HepG2 (cell line): ENCODE results near the gene FITM1. TPM values are rescaled to one million over a fixed set of nuclear protein-coding genes. Genes with fewer than 3 reads are reported as not detected.

Source experiments
- BCL3 ChIP-seq: sonication (generic); formaldehyde crosslinking; IDR thresholded peaks from 2 replicates; pipeline ENCODE4 v1.5.1; 2020; ENCODE audit warnings: mild to moderate bottlenecking, missing genetic modification reagents, moderate library complexity
- DBP ChIP-seq: sonication (generic); formaldehyde crosslinking; IDR thresholded peaks from 2 replicates; pipeline ENCODE4 v1.4.0; 2020; ENCODE audit warnings: missing genetic modification reagents; ENCODE audit errors: not compliant biosample characterization
- FOXO4 ChIP-seq: sonication (generic); formaldehyde crosslinking; conservative IDR thresholded peaks from 2 replicates; pipeline ENCODE4 v1.8.1; 2023; ENCODE audit warnings: missing genetic modification reagents
- GATAD1 ChIP-seq: IDR thresholded peaks from 2 replicates; pipeline ENCODE4 v1.6.1; 2016; ENCODE audit warnings: missing genetic modification reagents, missing compliant biosample characterization
- IRX3 ChIP-seq: sonication (generic); formaldehyde crosslinking; IDR thresholded peaks from 2 replicates; pipeline ENCODE4 v1.8.1; 2023; ENCODE audit warnings: mild to moderate bottlenecking, low read depth, missing genetic modification reagents, borderline replicate concordance
- KDM2A ChIP-seq: sonication (generic); formaldehyde crosslinking; IDR thresholded peaks from 2 replicates; pipeline ENCODE4 v1.4.0; 2020; ENCODE audit warnings: low read depth, missing genetic modification reagents, borderline replicate concordance
- MAFK ChIP-seq, 2 experiments: IDR thresholded peaks in 1 of 2; conservative IDR thresholded peaks in 1 of 2; 2 replicates each; pipeline ENCODE4 v1.6.1; 2011; ENCODE audit warnings: improper control_type of control experiment in 2 of 2, low read length in 2 of 2
- MYC ChIP-seq: sonication (generic); formaldehyde crosslinking; IDR thresholded peaks from 2 replicates; pipeline ENCODE4 v1.9.0; 2021; ENCODE audit warnings: missing genetic modification reagents, borderline replicate concordance
- NFATC3 ChIP-seq: sonication (generic); formaldehyde crosslinking; IDR thresholded peaks from 2 replicates; pipeline ENCODE4 v1.5.1; 2020; ENCODE audit warnings: mild to moderate bottlenecking, missing genetic modification reagents
- NPAS2 ChIP-seq: sonication (generic); formaldehyde crosslinking; IDR thresholded peaks from 2 replicates; pipeline ENCODE4 v1.8.0; 2022; ENCODE audit warnings: mild to moderate bottlenecking, missing genetic modification reagents, borderline replicate concordance
- PHF5A ChIP-seq: IDR thresholded peaks from one replicate; pipeline ENCODE4 v1.6.1; 2018; ENCODE audit warnings: low read depth, missing genetic modification reagents; ENCODE audit not compliant: unreplicated experiment
- POLR2A ChIP-seq, 2 experiments: IDR thresholded peaks; 2 replicates each; pipeline ENCODE4 v1.6.1; 2011; ENCODE audit warnings: low read depth in 2 of 2, low read length in 2 of 2, mild to moderate bottlenecking in 1 of 2, moderate library complexity in 1 of 2; ENCODE audit not compliant: insufficient read depth in 1 of 2
- POLR2AphosphoS5 ChIP-seq: IDR thresholded peaks from 2 replicates; pipeline ENCODE4 v1.6.1; 2012; ENCODE audit warnings: low read depth, low read length
- RARG ChIP-seq: sonication (generic); formaldehyde crosslinking; IDR thresholded peaks from 2 replicates; pipeline ENCODE4 v1.4.0; 2020; ENCODE audit warnings: low read depth, mild to moderate bottlenecking, missing genetic modification reagents
- SMC3 ChIP-seq: IDR thresholded peaks from 2 replicates; pipeline ENCODE4 v1.6.1; 2011; ENCODE audit warnings: low read length, improper control_type of control experiment
- SSRP1 ChIP-seq: IDR thresholded peaks from 2 replicates; pipeline ENCODE4 v1.6.1; 2016; ENCODE audit warnings: control low read depth
- TBP ChIP-seq: sonication (generic); formaldehyde crosslinking; IDR thresholded peaks from 2 replicates; pipeline ENCODE4 v1.5.0; 2020; ENCODE audit warnings: missing genetic modification reagents
- TCF12 ChIP-seq, 2 experiments: fragments of 450-650 bp in 1 of 2; sonication (generic) in 1 of 2; formaldehyde crosslinking in 1 of 2; IDR thresholded peaks; 2 replicates each; pipeline versions ENCODE4 v1.6.1 to v1.8.0; 2017 to 2022; ENCODE audit warnings: antibody characterized with exemption in 1 of 2, mild to moderate bottlenecking in 1 of 2, missing genetic modification reagents in 1 of 2, moderate library complexity in 1 of 2
- UBTF ChIP-seq: sonication (generic); formaldehyde crosslinking; IDR thresholded peaks from 2 replicates; pipeline ENCODE4 v1.4.0; 2020; ENCODE audit warnings: mild to moderate bottlenecking, missing genetic modification reagents
- ZNF224 ChIP-seq: sonication (generic); formaldehyde crosslinking; IDR thresholded peaks from 2 replicates; pipeline ENCODE4 v1.5.0; 2020; ENCODE audit warnings: mild to moderate bottlenecking, missing genetic modification reagents
- ZNF546 ChIP-seq: sonication (generic); formaldehyde crosslinking; conservative IDR thresholded peaks from 2 replicates; pipeline ENCODE4 v1.8.1; 2023; ENCODE audit warnings: mild to moderate bottlenecking, missing genetic modification reagents
- ZNF547 ChIP-seq: sonication (generic); formaldehyde crosslinking; IDR thresholded peaks from 2 replicates; pipeline ENCODE4 v1.5.1; 2020; ENCODE audit warnings: mild to moderate bottlenecking, missing genetic modification reagents
- ZNF549 ChIP-seq: sonication (generic); formaldehyde crosslinking; IDR thresholded peaks from 2 replicates; pipeline ENCODE4 v1.5.0; 2020; ENCODE audit warnings: missing genetic modification reagents
- ZNF619 ChIP-seq: sonication (generic); formaldehyde crosslinking; IDR thresholded peaks from 2 replicates; pipeline ENCODE4 v1.4.0; 2020; ENCODE audit warnings: mild to moderate bottlenecking, missing genetic modification reagents
- ZNF737 ChIP-seq: sonication (generic); formaldehyde crosslinking; IDR thresholded peaks from 2 replicates; pipeline ENCODE4 v1.5.0; 2020; ENCODE audit warnings: missing genetic modification reagents, mild to moderate bottlenecking, borderline replicate concordance
- ZSCAN25 ChIP-seq: sonication (generic); formaldehyde crosslinking; IDR thresholded peaks from 2 replicates; pipeline ENCODE4 v1.8.0; 2022; ENCODE audit warnings: mild to moderate bottlenecking, missing genetic modification reagents
- polyA plus RNA-seq, 8 experiments: library from polyadenylated mRNA; depleted of rRNA in 3 of 8; stranded (reverse) in 7 of 8; unstranded in 1 of 8; fragments of >200 nt; fragmentation: Illumina TruSeq in 4 of 8; extraction: Trizol in 4 of 8; gene quantifications; 2 replicates each; pipeline versions ENCODE4 v1.2.1 to v1.2.3, GENCODE V29; 2011 to 2016; ENCODE audit warnings: low read depth in 4 of 8, missing spikeins in 1 of 8, mixed read lengths in 1 of 8; ENCODE audit not compliant: insufficient read depth in 1 of 8
- total RNA-seq, 5 experiments: library from RNA; depleted of rRNA; stranded (reverse); fragments of >200 nt; fragmentation: Illumina TruSeq; extraction: Trizol; gene quantifications; 2 replicates each; pipeline ENCODE4 v1.2.3, GENCODE V29; 2016; ENCODE audit warnings: low read depth in 1 of 5

Gene FITM1
- total and polyA plus RNA-seq, 2 of the 13 experiments (the other 11 are each of a cell fraction or from before 2014, with no cell fraction given), result 2.7 to 5.8 TPM

GRCh38 chr14:24106672-24107271 lies 23.7 kb upstream of the FITM1 start (continued):
- no peak for TF ChIP-seq SMC3
- TF ChIP-seq IRX3, result no peak
- TF ChIP-seq ZNF737 (CRISPR knock-in tag), result no peak
- no peak for TF ChIP-seq DBP (CRISPR knock-in tag)
- TF ChIP-seq PHF5A (CRISPR knock-in tag), result no peak
- no peak for TF ChIP-seq UBTF
- no peak for TF ChIP-seq ZNF619 (CRISPR knock-in tag)
- TF ChIP-seq ZNF547 (CRISPR knock-in tag), result no peak
- TF ChIP-seq FOXO4 (CRISPR knock-in tag), result no peak
- peak; percentile 97 to 98 for TF ChIP-seq MAFK (conservative IDR thresholded peaks at IDR 0.05 in 1 of 2, IDR thresholded peaks at IDR 0.05 in 1 of 2; ENCODE audit: low read length in 2 of 2)
- TF ChIP-seq RARG (CRISPR knock-in tag), result no peak
- no peak for TF ChIP-seq ZSCAN25 (CRISPR knock-in tag)
- TF ChIP-seq TCF12 (IDR thresholded peaks at IDR 0.05), result no peak; the same call in 1 of the 2 replicates
- 0 out of 2 replicates have a peak, but pooled peaks have one; percentile 12 for TF ChIP-seq TCF12 (CRISPR knock-in tag; IDR thresholded peaks at IDR 0.05)
- no peak for TF ChIP-seq ZNF224
- TF ChIP-seq BCL3, result no peak
- TF ChIP-seq SSRP1 (CRISPR knock-in tag), result peak; percentile 85
- TF ChIP-seq ZNF546 (CRISPR knock-in tag), result no peak
- TF ChIP-seq ZNF549 (CRISPR knock-in tag), result no peak
- no peak for TF ChIP-seq TBP (CRISPR knock-in tag)
- peak in 1 of 2 experiments; percentile 34; a peak in 1 of 4 replicates for TF ChIP-seq POLR2A (IDR thresholded peaks at IDR 0.05; ENCODE audit: insufficient read depth in 1 of 2, low read depth in 2 of 2, low read length in 2 of 2)
- no peak for TF ChIP-seq KDM2A (CRISPR knock-in tag)
- no peak for TF ChIP-seq NFATC3
- no peak for TF ChIP-seq MYC
- no peak for TF ChIP-seq GATAD1 (CRISPR knock-in tag)
- TF ChIP-seq POLR2AphosphoS5, result peak; percentile 20; the same call in 1 of the 2 replicates
- no peak for TF ChIP-seq NPAS2 (CRISPR knock-in tag)
